ENCODE results near the gene TMED10.

The TMED10 gene

DNA sequence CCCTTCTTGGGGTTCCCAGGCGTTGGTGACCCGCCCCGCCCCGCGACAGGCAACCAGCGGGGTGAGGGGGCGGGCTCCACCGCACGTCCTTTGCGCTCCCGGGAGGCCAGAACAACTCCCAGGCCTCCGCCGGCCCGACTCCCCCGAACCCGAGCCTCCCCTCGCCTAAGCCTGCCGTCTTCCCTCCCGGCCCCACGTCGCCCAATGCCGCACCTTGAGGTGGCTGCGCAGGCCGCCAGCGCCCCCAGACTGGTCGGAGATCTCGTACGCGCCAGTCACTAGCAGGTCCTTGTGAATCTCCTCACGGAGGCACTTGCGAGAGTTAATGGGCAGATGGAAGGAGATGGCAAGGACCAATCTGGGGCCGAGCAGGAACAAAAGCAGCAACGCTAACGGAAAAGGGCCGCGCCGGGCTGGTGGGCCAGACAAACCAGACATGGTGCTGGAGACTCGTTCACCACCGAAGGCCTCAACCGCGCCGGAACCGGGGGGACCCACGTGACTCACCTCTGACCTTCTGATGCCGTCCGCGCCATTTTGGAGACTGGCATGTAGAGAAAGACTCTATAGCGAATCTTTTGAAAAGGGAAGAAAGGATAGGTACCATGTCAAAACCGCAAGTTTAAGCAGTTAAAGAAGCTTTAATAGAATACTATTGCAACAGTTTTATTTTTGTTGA, at the start of gene TMED10:
Gene TMED10, minus strand, starts transcription at position 471 of the 679 bp plus-strand sequence. Its CDS starts 33 bp downstream, at position 438.
- peak within 1 kb of the TSS; percentile 64 to 99 (median 76) for H3K4me3 ChIP-seq
- H3K27ac ChIP-seq: peak within 1 kb of the TSS; percentile 79 to 100 (median 98)

DNA sequence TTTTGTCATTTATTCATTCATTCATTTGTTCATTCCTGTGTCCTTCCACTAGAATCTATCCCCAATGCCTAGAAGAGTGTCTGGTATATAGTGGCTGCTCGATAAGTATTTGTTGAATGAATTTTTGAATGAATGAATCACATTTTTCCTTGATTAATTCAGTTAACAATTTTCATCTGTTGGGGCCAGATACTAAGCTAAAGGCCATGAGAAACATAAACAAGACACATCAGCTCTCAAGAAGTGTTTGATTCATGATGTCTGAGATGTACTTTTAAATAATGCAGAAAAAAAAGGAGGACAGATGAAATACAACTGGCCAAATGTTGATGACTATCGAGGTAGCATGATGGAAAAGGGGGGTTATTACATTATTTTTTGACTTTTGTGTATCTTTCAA, 48.1 kb upstream of the TMED10 start:
- H3K4me3 ChIP-seq: no peak overlapping the region

DNA sequence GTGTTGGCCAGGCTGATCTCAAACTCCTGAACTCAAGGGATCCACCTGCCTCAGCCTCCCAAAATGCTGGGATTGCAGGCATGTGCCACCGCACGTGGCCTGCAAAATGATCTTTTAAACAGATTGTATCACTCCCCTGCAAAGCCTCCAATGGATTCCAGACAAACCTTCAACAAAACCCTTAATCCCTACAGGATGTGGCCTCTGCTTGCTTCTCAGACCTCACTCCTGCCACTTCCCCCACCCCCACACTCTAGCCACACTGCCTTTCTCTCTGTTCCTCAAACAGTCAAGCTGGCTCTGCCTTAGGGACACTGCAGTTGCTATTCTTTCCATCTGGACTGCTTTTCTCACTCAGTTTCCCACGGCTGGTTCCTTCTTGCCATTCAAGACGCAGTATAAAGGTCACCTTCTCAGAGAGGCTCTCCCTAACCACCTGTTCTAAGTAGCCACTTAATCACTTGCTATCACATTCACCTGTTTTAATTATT, 47.3 kb upstream of the TMED10 start:
- peak overlapping the region in 1 of 21 experiments; percentile 16 for H3K27ac ChIP-seq
- H3K4me3 ChIP-seq: no peak overlapping the region

More for the DNA sequence above, 48.1 kb upstream of the TMED10 start:
- no peak overlapping the region for H3K27ac ChIP-seq

DNA sequence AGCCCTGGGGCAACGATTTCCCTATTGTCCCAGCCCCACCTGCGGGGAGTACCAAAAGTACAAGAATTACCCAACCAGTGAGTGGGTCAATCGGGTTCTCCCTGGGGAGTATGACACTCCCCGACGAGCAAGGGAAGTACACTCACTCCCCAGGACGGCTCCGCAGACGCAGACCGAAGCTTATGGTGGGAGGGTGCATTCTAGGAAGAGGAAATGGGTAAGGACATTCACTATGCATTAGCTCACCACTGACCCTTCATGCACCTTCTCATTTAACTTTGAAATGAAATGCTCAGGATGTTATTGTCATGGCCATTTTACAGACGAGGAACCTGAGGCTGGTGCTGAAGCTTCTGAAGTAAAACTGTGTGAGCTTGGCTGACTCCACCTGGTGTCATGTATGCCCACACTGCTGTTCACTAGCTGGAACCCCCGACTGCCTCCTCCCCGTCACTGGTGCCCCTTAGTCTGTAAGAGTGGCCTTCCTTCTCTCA, 45.8 kb upstream of the TMED10 start:
- Histone ChIP-seq H3K27ac (peak overlapping the region in 1 of 21 experiments; percentile 17), H3K4me3 (no peak overlapping the region)

DNA sequence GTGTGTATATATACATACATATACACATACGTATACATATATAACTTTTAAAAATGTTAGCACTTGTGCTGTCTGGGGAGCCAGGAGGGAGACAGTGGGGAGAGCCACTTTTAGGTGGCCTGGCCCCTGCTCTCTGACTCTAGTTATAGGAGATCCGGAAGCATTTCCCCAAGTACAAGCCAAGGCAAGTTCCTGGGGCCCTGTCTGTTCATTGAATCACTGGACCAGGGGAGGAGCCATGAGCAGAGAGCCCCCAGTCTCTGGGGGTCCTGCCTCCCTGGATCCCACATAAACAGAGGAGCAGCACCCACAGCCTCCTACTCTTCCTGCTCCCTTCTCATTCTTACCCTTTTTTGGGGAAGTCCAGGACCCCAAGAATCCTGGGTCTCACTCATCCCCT, 45.4 kb upstream of the TMED10 start:
- Histone ChIP-seq H3K27ac (peak overlapping the region in 1 of 21 experiments; percentile 17), H3K4me3 (no peak overlapping the region)

DNA sequence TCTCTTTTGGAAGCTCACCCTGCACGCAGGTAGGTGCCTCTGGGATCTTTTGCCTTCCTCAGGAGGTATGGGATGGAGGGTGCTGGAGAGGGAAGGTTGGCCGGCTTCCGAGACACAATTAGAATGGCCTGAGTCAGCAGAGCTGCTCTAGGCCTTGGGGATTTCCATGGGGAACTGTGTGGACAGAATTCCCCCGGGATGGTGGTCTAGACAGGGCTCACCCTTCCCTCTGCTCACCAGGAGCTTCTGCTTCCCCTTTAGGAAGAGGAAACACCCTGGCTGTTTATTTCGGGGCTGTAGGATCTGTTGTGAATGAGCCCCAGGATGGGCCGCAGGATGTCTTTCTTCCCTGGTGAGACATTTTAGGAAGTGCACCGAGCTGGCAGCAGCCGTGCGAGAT, 43.7 kb upstream of the TMED10 start:
- Histone ChIP-seq H3K27ac (no peak overlapping the region), H3K4me3 (no peak overlapping the region)

DNA sequence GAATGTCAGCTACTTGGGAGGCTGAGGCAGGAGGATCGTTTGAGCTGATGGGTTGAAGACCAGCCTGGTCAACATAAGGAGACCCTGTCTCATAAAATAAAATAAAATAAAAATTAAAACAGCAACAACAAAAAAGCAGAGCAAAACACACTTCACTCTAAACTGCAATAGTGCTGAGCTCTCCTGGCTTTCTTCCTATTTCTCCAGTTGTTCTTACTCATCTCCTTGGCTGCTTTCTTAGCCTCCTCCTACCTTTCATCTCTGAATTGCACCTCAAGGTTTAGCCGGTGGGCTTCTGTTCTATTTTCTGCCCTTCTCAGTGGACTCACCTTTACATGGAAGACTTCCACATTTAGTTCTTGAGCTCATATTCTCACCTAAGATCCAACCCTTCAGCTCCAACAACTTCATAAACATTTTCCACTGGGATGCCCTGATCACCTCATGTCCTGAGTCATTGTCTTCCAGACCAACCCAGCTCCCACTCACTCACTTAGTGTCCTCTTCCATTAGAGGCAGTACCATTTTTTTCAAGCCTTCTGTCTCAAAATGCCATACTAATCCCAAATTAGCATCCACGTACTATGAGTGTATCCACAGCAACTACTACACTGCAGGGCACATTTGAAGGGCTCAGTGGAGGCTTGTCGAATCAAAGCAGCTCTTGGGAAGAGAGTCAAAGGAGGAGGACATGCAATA, 41.2 kb upstream of the TMED10 start:
- no peak overlapping the region for H3K4me3 ChIP-seq
- H3K27ac ChIP-seq: no peak overlapping the region

DNA sequence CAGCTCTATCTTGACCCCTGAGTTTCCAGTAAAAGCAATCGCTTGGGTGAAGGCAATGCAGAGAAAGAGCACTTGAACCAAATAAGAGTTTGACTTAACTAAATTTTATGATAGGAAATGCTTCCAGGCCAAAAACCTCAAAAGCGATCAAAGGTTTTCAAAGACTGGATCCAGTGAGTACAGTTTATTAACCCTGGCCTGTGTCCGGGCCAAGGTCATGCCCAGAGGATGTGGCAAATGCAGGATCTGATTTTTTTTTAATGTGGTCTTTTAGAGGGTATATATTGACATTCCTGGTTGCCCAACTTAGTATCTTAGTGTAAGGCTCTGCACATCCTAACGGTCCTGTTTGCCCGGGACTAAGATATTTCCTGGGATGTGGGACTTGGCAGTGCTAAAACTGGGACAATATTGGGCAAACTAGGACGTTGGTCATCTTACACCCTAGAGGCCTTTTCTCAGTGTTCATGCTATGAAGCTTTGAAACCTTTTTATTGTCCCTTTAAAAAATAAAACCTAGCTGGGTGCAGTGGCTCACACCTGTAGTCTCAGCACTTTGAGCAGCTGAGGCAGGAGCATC, 40.1 kb upstream of the TMED10 start:
- no peak overlapping the region for H3K4me3 ChIP-seq
- H3K27ac ChIP-seq: no peak overlapping the region

DNA sequence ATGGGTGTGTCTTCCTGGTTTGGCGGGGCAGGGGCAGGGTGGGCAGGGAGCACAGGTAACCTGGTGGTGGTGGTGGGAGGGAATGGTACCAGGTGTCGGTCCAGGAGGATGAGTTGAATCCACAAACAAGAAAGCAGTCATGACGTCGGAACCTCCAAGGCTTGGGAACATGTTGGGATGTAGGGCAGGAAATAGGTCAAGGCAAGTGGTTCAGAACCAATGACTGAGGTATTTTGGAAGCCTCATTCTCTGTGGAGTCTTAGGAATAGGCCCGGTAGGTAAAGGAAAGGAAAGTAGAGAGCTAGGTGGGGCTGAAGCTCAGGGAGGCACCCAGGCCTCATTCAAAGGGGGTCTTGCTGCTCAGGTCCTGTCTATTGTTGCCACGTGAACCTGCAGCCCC, 39.1 kb upstream of the TMED10 start:
- Histone ChIP-seq H3K4me3 (no peak overlapping the region), H3K27ac (no peak overlapping the region)

DNA sequence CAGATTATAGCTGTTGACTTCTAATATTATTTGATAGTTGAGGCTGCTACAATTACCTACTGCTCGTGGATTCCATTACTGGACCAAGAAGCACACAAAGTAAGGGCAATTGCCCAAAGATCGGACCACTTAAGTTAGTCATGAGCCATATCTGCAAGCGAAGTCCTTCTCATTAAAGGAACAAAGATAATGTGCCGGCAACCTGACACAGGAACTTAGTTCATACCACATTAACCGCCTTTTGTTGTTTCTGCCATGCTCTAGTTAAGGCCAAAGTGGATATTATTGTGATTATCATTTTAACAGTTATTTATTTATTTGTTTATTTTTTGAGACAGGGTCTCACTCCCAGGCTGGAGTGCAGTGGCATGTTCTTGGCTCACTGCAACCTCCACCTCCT, 38.1 kb upstream of the TMED10 start:
- no peak overlapping the region for H3K4me3 ChIP-seq
- no peak overlapping the region for H3K27ac ChIP-seq

DNA sequence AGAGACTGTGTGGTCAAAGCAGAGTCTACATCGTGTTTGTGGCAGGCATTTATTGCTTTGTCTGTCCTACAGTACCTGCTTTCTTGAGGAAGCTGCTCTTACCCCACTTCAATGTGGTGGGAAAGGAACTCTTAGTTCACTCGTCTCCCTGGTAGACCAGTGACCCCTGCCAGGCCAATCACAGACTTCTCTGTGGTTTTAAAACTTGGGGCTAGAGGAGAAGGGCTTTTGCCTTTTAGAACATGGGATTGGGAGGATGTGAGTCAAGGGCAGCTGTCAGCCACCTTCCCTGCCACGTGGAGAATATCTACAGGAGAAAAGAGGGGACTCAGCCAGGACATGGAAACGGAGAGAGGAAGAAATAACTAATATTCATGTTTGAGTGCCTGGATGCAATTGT, 36.8 kb upstream of the TMED10 start:
- H3K27ac ChIP-seq: no peak overlapping the region
- no peak overlapping the region for H3K4me3 ChIP-seq

DNA sequence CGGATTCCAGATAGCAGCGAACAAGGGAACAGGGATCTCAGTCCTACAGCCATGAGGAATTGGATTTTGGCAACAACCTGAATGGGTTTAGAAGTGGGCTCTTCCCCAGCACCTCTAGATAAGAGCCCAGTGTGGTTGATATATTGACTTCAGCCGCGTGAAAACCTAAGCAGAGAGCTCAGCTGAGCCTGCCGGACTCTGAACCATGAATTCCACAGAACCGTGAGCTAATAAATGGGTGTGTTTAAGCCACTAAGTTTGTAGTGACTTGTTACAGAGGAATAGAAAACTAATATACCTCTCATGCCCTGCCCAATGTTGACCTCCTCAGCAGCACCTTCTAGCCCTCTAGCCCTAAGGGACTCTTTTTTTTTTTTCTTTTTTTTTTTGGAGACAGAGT, 32.4 kb upstream of the TMED10 start:
- Histone ChIP-seq H3K27ac (no peak overlapping the region), H3K4me3 (no peak overlapping the region)

DNA sequence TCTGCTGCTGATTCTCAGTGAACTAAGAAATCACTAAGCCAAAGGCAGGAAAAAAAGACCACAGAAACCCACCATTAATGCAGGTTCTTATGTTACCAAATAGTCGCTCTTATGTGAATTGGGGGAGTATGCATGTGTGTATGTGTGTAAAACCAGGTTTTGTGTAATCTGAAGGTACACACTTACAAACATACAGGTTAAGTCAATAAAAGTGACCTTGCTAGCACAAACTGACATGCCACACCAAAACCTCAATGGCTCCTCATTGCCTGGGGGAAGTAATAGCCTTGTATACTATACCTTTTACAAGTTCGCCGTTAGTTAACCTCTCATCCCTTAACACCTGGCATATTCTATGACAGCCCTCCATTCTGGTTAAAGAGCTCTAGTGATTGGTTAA, 29.8 kb upstream of the TMED10 start:
- no peak overlapping the region for H3K27ac ChIP-seq
- H3K4me3 ChIP-seq: no peak overlapping the region

DNA sequence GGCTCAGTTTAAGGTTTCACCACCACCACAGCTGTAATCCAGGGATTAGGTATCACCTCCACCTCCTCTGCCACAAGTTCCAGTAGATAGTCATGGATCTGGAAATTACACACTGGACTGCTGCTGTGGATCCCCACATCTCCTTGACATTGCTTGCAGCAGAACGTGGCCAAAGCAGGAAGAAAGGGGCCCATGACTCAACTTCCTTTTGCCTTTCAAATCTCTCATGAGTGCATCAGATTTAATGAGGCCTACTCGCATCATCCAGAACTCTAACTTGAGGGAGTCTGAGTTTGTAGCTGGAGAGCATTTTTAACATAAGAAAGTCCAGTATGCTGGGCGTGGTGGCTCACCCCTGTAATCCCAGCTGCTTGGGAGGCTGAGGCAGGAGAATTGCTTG, 29.2 kb upstream of the TMED10 start:
- Histone ChIP-seq H3K4me3 (no peak overlapping the region), H3K27ac (peak overlapping the region in 1 of 21 experiments; percentile 26)

DNA sequence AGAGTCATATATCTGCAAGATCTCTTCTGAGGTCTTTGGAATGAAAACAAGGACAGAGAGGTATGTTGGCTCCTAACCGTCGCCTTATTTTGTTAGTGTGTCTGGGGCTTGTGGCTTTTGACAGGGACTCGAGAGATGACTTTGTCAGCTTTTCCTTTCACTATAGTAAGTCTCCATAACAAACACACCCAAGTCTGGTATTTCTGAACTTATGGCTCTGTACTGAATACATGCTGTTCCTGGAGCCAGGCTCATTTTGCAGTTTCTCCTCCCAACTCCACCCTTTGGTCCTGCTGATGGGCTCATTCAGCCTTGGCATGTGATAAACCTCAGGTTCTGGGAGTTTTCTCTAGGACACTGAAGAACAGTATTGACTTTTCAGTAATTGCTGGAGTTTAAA, 27.7 kb upstream of the TMED10 start:
- peak overlapping the region in 2 of 21 experiments; percentile 42 for H3K27ac ChIP-seq
- no peak overlapping the region for H3K4me3 ChIP-seq

DNA sequence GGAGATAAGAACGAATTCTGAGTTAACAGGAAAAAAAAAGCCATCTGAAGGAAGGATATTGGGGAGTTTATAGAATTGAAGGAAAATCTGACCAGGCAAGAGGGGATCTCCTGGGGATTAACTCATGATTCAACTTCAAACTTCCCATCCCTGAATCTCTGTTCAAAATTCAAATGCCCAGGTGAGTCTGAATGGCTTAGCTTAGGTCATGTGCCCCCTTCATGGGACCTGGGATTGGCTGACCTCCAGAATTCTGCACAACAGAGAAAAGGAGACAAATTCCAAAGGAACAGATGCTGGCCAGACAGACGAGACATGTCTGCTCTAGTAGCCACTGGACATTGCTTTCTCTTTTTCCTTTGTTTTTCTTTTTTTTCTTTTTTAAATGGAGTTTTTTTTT, 26.2 kb upstream of the TMED10 start:
- Histone ChIP-seq H3K4me3 (no peak overlapping the region), H3K27ac (no peak overlapping the region)

DNA sequence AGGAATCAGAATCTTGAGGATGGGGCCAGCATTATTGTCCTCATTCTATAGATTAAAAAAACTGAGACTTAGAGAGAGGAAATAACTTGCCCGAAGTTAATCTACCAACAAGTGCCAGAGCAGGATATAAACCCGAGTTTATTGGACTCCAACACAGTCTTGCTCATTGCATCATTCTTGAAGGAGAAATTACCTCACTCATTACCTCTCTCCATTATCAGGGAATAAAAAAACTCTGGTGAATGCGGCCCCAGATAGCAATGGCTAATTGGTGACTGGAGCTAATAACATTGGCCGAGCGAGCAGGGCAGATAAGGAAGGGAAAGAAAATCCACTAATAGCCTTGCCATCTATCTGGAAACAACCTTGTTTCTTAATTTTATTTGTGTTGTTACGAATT, 24.7 kb upstream of the TMED10 start:
- Histone ChIP-seq H3K4me3 (no peak overlapping the region), H3K27ac (peak overlapping the region in 12 of 21 experiments; percentile 7 to 51 (median 28))

DNA sequence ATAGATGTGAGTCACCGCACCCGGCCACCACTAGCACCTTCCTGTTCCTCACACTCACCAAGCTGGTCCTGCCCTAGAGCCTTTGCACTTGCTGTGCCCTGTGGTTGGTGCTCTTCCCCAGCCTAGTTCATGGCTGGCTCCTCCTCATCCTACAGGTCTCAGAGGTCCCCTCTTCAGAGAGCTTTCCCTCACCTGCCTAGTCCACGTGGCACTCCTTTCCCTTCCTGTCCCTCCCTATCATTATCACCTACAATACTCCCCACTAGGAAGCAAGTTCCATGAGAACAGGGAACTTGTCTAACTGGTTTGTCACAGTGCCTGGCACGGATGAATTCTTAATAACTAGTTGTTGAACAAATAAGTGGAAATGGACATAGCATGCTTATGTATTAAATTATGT, 24.0 kb upstream of the TMED10 start:
- Histone ChIP-seq H3K4me3 (no peak overlapping the region), H3K27ac (peak overlapping the region in 11 of 21 experiments; percentile 7 to 51 (median 19))

DNA sequence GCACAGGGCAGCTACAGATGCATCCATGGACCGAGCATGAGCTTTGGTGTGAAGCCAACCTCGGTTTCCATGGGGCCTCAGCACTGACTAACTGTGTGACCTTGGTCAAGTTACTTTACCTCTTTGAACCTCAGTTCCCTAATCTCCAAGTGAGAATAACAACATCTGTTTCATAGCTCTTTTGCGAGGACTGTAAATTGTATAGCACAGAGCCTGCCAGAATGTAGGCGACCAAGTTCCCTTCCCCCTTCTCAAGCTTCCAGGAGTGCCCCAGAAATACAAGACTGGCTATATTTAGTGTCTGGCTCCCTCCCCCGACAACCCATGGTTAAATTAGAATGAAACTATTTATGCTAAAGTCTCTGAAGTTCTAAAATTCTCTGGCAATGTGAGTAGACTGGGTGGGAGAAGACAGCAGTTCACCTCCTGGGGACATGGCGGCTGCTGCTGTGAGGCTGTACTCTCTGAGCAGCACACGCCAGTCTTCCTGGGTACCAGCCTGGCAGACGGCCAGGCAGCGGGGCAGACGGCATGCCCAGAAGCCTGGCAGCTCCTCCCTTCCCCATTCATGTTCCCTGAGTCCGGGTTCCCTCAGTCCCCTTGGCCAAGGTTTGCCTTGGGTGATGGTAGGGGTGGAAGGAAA, 22.0 kb upstream of the TMED10 start:
- Histone ChIP-seq H3K4me3 (no peak overlapping the region), H3K27ac (no peak overlapping the region)

DNA sequence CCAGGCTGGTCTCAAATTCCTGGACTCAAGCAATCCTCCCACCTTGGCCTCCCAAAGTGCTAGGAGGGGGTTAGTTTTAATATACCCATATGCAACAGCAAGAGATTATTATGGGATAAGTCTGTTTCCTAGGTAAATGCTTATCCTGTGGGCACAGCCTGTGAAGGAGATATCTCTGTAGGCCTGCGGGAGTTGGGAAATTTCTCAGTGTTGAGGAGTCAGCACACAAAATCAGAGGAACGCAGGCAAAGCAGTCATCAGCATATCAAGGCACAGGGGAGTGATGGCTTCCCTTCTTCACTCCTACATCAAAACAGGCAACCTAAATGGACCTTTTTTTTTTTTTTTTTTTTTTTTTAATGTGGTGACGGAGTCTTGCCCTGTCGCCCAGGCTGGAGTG, 20.9 kb upstream of the TMED10 start:
- H3K27ac ChIP-seq: no peak overlapping the region

More for the DNA sequence above, 20.9 kb upstream of the TMED10 start:
- no peak overlapping the region for H3K4me3 ChIP-seq

Data from skin epidermis (tissue), 12 donors.